Endodermal cell (in vitro differentiated cells): Measurements from ENCODE around the gene UBL3. TPM values are rescaled to one million over a fixed set of nuclear protein-coding genes. Genes with fewer than 3 reads are reported as not detected.

Experiments
- DNase-seq: peaks from one replicate; pipeline ENCODE4 v3.0.0-alpha.2; 2017
- H3K27ac ChIP-seq: 2 replicates; pipeline ENCODE4 v1.5.1; 2013; ENCODE audit warnings: mild to moderate bottlenecking, low read depth, low read length, moderate library complexity
- H3K27me3 ChIP-seq: 2 replicates; pipeline ENCODE4 v1.6.1; 2013; ENCODE audit warnings: mild to moderate bottlenecking, low read length, moderate library complexity; ENCODE audit not compliant: insufficient read depth, control insufficient read depth, poor library complexity, severe bottlenecking
- H3K36me3 ChIP-seq: 2 replicates; pipeline ENCODE4 v1.7.0; 2013; ENCODE audit warnings: mild to moderate bottlenecking, low read length, moderate library complexity; ENCODE audit not compliant: control insufficient read depth, insufficient read depth
- H3K4me1 ChIP-seq: one replicate; pipeline ENCODE4 v1.7.0; 2013; ENCODE audit warnings: low read length; ENCODE audit not compliant: control insufficient read depth, insufficient read depth
- H3K4me3 ChIP-seq: 2 replicates; pipeline ENCODE4 v1.5.1; 2013; ENCODE audit warnings: mild to moderate bottlenecking, low read length, moderate library complexity
- H3K9ac ChIP-seq: 2 replicates; pipeline ENCODE4 v1.6.1; 2013; ENCODE audit warnings: mild to moderate bottlenecking, low read length, moderate library complexity; ENCODE audit not compliant: poor library complexity, severe bottlenecking; ENCODE audit errors: extremely low read depth
- H3K9me3 ChIP-seq: 2 replicates; pipeline ENCODE4 v1.6.1; 2013; ENCODE audit warnings: mild to moderate bottlenecking, low read length, moderate library complexity; ENCODE audit not compliant: control insufficient read depth
- H3K27ac Mint-ChIP-seq: 2 replicates; pipeline ENCODE4 v1.8.0; 2020; ENCODE audit warnings: mixed read lengths
- H3K27me3 Mint-ChIP-seq: 2 replicates; pipeline ENCODE4 v1.8.0; 2021; ENCODE audit warnings: mild to moderate bottlenecking, mixed read lengths; ENCODE audit not compliant: insufficient read depth
- H3K36me3 Mint-ChIP-seq: 2 replicates; pipeline ENCODE4 v1.8.0; 2020; ENCODE audit warnings: low read depth, mixed read lengths
- H3K4me1 Mint-ChIP-seq: 2 replicates; pipeline ENCODE4 v1.8.0; 2020; ENCODE audit warnings: mixed read lengths
- H3K4me3 Mint-ChIP-seq: 2 replicates; pipeline ENCODE4 v1.8.0; 2020; ENCODE audit warnings: mild to moderate bottlenecking, moderate library complexity, mixed read lengths
- H3K9me3 Mint-ChIP-seq: 2 replicates; pipeline ENCODE4 v1.8.0; 2020; ENCODE audit warnings: mild to moderate bottlenecking, mixed read lengths
- WGBS, 2 experiments: methylation state at CpG; one replicate each; pipeline versions ENCODE4 v1.1.5 to v1.1.7; 2013; ENCODE audit warnings: missing lambda C conversion rate in 2 of 2, mixed read lengths in 1 of 2; ENCODE audit not compliant: insufficient coverage in 1 of 2, insufficient read length in 1 of 2; 5-methylcytosine and 5-hydroxymethylcytosine counted together
- total RNA-seq, 2 donors: library from RNA; stranded (reverse); fragmentation: NEBNext Ultra II Directional in 1 of 2; extraction: Animal tissue kit (Norgen Biotek cat#: 25700) in 1 of 2; gene quantifications; 2 replicates in 1 of 2; 3 replicates in 1 of 2; pipeline ENCODE4 v1.2.1, GENCODE V29; 2021
- TF ChIP-seq, protein P1 (sequence below): fragments of 200-600 bp; sonication (generic); conservative IDR thresholded peaks from 2 replicates; pipeline ENCODE4 v1.5.0; 2021; ENCODE audit warnings: antibody characterized with exemption, mild to moderate bottlenecking

Gene UBL3
- total RNA-seq, 2 donors from 2014 or later: 16.5 to 22.3 TPM

DNA sequence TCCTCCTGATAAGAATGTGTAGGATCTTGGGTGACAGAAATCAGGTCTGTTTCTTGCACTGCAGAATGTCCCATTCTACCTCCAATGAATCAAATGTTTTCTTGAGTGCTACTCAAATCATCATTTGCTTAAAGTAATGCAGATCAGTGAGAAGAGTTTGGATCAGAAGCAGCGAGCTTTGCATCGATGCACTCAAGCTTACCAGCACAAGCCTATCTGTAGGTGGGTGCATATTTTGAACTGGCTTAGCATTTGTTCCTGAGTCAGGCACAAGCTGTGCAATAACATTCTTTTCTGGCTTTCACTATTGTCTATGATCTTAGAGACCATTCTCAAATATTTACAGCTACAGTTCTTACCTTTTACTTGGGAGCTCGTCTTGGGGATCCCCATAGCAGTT, 109.5 kb downstream of the UBL3 start:
- Histone ChIP-seq H3K4me3 (no peak overlapping the region), H3K4me1 (no peaks in the 10 kb centered on the region), H3K36me3 (no peaks in the 10 kb centered on the region), H3K9me3 (no peaks in the 10 kb centered on the region), H3K9ac (no peak overlapping the region), H3K27me3 (no peaks in the 10 kb centered on the region), H3K27ac (no peak overlapping the region)
- TF ChIP-seq, protein P1, sequence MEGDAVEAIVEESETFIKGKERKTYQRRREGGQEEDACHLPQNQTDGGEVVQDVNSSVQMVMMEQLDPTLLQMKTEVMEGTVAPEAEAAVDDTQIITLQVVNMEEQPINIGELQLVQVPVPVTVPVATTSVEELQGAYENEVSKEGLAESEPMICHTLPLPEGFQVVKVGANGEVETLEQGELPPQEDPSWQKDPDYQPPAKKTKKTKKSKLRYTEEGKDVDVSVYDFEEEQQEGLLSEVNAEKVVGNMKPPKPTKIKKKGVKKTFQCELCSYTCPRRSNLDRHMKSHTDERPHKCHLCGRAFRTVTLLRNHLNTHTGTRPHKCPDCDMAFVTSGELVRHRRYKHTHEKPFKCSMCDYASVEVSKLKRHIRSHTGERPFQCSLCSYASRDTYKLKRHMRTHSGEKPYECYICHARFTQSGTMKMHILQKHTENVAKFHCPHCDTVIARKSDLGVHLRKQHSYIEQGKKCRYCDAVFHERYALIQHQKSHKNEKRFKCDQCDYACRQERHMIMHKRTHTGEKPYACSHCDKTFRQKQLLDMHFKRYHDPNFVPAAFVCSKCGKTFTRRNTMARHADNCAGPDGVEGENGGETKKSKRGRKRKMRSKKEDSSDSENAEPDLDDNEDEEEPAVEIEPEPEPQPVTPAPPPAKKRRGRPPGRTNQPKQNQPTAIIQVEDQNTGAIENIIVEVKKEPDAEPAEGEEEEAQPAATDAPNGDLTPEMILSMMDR: no peak
- Mint-ChIP-seq H3K27me3 (no peaks in the 10 kb centered on the region), H3K9me3 (no peaks in the 10 kb centered on the region), H3K27ac (no peak overlapping the region), H3K4me1 (peaks cover 1% of the 10 kb centered on the region), H3K36me3 (no peaks in the 10 kb centered on the region), H3K4me3 (no peak overlapping the region)
- WGBS, 2 experiments: 90 to 92% methylated on average over 3 of the region's 3 CpGs
- DNase-seq: no peak

DNA sequence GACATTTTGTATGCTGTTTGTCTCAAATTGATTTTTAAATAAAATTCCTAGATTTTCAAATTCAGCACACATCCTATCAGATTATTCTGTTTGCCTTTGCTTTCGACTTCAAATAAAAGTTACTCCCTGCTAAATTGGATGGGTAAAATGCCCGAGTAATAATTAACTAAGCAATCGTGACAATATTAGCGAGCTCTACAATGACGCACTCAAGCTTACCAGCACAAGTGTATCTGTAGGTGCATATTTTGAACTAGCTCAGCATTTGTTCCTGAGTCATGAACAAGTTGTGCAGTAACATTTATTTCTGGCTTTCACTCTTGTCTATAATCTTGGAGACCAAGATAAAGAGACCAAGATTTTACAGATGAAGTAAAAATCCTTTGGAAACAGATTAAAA, 113.4 kb downstream of the UBL3 start:
- WGBS, 2 experiments: 92 to 93% methylated on average over 5 of the region's 5 CpGs
- Mint-ChIP-seq H3K9me3 (no peaks in the 10 kb centered on the region), H3K27ac (no peak overlapping the region), H3K4me3 (no peak overlapping the region), H3K4me1 (no peaks in the 10 kb centered on the region), H3K36me3 (no peaks in the 10 kb centered on the region), H3K27me3 (peaks cover 11% of the 10 kb centered on the region)
- no peak overlapping the region for H3K4me3 ChIP-seq
- DNase-seq: no peak
- no peaks in the 10 kb centered on the region for H3K36me3 ChIP-seq
- TF ChIP-seq, protein P1: no peak
- H3K27me3 ChIP-seq: no peaks in the 10 kb centered on the region
- no peaks in the 10 kb centered on the region for H3K9me3 ChIP-seq
- no peak overlapping the region for H3K27ac ChIP-seq
- no peak overlapping the region for H3K9ac ChIP-seq
- H3K4me1 ChIP-seq: no peaks in the 10 kb centered on the region

DNA sequence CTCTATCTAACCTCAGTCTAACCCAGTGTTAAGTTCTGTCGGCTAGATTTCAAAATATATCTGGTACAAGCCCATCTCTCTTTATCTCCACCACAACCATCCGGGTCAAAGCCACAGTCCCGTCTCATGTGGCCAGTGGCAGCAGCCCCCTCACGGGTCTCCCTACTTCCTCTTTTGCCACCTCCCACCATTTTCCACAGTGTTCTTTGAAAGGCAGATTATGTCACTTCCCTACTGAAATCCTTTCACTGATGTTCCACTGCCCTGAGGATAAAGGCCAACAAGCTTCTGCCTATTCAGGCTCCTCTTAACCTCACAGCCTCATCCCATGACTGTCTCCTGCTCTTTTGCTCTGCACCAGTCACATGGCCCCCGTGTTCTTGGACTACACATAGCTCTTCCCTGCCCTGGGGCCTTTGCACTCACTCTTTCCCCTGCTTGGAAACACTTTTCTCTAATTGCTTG, 117.2 kb downstream of the UBL3 start:
- Histone ChIP-seq H3K36me3 (no peaks in the 10 kb centered on the region), H3K27me3 (peaks cover 4% of the 10 kb centered on the region), H3K9ac (no peak overlapping the region), H3K9me3 (no peaks in the 10 kb centered on the region), H3K4me1 (no peaks in the 10 kb centered on the region), H3K4me3 (no peak overlapping the region), H3K27ac (no peak overlapping the region)
- 80 to 83% methylated on average over 4 to 5 of the region's 5 CpGs for WGBS, 2 experiments
- H3K27me3 Mint-ChIP-seq: peaks cover 29% of the 10 kb centered on the region
- no peaks in the 10 kb centered on the region for H3K36me3 Mint-ChIP-seq
- no peak for DNase-seq
- no peak overlapping the region for H3K4me3 Mint-ChIP-seq
- TF ChIP-seq, protein P1: no peak
- no peaks in the 10 kb centered on the region for H3K4me1 Mint-ChIP-seq
- no peaks in the 10 kb centered on the region for H3K9me3 Mint-ChIP-seq
- no peak overlapping the region for H3K27ac Mint-ChIP-seq
